ENCODE measurements around the gene TEP1. TPM values are rescaled to one million over a fixed set of nuclear protein-coding genes. Genes with fewer than 3 reads are reported as not detected.

TEP1 gene
- total RNA-seq, 1 donor from 2014 or later = 9.7 TPM

DNA sequence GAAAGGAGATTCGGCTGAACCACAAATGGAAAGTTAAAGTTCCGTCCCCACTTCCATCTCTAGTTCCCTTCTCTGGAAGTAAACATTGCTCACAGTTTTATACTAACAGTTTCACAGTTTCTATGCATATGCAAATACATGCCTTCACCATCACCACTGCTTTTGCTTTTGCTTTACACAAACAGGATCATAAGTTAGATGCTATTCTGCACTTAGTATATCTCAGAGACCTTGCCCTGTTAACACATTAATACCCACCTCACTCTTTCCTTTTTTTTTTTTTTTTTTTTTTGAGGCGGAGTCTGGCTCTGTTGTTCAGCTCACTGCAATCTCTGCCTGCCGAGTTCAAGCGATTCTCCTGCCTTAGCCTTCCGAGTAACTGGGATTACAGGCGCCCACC, 890 bp downstream of the TEP1 start:
- DNase-seq = no peak

DNA sequence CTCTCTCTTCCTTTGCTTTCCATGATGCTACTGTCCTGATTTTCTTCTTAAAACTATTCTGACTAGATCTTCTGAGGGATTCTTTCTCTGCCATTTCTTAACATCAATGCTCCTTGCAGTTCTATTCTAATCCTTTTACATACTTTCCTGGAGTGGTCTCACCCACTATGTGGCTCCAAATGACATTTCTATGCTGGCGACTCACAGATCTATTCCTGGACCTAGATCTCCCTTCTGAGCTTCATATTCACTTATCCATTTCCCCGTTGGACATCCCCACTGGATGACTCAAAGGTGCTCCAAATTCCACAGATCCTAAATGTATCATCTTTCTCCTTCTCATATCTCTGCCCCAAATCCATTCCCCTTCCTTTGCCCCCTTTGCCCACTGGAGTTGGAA, 4.1 kb downstream of the TEP1 start:
- intact Hi-C loops (cut with micrococcal nuclease) = no loop called here
- TF ChIP-seq, protein P1, sequence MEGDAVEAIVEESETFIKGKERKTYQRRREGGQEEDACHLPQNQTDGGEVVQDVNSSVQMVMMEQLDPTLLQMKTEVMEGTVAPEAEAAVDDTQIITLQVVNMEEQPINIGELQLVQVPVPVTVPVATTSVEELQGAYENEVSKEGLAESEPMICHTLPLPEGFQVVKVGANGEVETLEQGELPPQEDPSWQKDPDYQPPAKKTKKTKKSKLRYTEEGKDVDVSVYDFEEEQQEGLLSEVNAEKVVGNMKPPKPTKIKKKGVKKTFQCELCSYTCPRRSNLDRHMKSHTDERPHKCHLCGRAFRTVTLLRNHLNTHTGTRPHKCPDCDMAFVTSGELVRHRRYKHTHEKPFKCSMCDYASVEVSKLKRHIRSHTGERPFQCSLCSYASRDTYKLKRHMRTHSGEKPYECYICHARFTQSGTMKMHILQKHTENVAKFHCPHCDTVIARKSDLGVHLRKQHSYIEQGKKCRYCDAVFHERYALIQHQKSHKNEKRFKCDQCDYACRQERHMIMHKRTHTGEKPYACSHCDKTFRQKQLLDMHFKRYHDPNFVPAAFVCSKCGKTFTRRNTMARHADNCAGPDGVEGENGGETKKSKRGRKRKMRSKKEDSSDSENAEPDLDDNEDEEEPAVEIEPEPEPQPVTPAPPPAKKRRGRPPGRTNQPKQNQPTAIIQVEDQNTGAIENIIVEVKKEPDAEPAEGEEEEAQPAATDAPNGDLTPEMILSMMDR (IDR thresholded peaks at IDR 0.05; ENCODE audit: borderline replicate concordance) = no peak
- Histone ChIP-seq H3K27me3 (ENCODE audit: low read depth) (no peaks in the 10 kb centered on the region), H3K9me3 (replicated peaks) (no peaks in the 10 kb centered on the region), H3K4me1 (peaks cover 22% of the 10 kb centered on the region), H3K27ac (replicated peaks) (no peak overlapping the region), H3K36me3 (peaks cover 42% of the 10 kb centered on the region), H3K4me3 (no peak overlapping the region)
- DNase-seq = no peak

More for the DNA sequence above, 890 bp downstream of the TEP1 start:
- intact Hi-C loops (cut with micrococcal nuclease) = loop anchor here (10.0 kb wide), 1 partner anchor 192 kb away; no protein-coding TSS in a partner anchor
- Histone ChIP-seq H3K27me3 (ENCODE audit: low read depth) (no peaks in the 10 kb centered on the region), H3K36me3 (peaks cover 10% of the 10 kb centered on the region), H3K4me1 (peaks cover 23% of the 10 kb centered on the region), H3K4me3 (peak overlapping the region; percentile 85), H3K27ac (replicated peaks) (peak overlapping the region; percentile 97), H3K9me3 (replicated peaks) (no peaks in the 10 kb centered on the region)
- TF ChIP-seq, protein P1 (IDR thresholded peaks at IDR 0.05; ENCODE audit: borderline replicate concordance) = no peak

DNA sequence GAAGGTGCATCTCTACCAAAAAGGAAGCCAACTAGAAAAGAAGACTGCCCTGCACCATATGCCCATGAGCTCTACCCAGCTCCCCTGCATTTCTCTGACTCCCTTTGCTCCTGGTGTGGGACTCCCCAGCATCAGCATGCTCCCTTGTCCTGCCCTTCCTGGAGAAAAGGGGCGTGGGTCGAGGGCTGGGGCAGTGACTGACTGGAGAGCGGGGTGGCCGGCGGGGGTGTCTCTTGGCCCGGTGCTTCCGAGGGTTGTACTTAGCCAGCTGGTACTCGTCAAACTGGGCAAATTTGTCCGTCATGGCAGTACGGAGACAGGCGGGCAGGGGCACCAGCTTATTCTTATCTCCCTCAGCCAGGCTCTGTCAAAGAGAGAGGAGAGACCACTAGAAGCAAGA, 9.8 kb downstream of the TEP1 start:
- H3K4me1 ChIP-seq = no peaks in the 10 kb centered on the region
- intact Hi-C loops (cut with micrococcal nuclease) = no loop called here
- peaks cover 98% of the 10 kb centered on the region for H3K36me3 ChIP-seq
- no peak overlapping the region for H3K4me3 ChIP-seq
- H3K9me3 ChIP-seq (replicated peaks) = no peaks in the 10 kb centered on the region
- H3K27ac ChIP-seq (replicated peaks) = no peak overlapping the region
- H3K27me3 ChIP-seq (ENCODE audit: low read depth) = no peaks in the 10 kb centered on the region
- no peak for DNase-seq
- TF ChIP-seq, protein P1 (IDR thresholded peaks at IDR 0.05; ENCODE audit: borderline replicate concordance) = no peak

DNA sequence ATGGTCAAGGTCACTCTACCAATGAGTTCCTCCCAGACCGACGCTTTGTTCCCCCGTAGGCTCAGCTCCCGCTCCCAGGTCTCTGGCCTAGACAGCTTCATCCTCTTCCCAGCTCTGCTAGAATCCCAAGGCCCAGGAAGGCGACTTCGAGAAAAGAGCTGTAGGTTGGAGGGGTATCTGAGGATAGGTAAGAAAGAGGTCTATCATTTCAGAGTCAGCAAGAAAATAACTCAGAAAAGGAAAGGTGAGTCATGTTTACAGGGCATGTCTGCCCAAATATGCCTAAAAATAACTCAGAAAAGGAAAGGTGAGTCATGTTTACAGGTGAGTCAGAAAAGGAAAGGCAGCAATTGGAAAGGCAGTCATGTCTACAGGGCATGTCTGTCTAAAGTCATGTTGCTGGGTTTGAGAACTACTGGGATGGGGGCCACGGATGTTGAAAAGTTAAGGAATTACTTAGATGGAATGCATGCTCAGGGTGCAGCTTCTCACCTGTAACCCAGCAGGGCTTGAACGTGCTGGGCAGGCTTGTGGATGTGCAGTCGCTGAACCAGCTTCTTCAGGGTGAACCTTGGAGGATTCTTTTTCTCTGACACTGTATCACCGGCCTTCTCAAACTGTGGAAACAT, 12.2 kb downstream of the TEP1 start:
- H3K27ac ChIP-seq (replicated peaks) = no peak overlapping the region
- DNase-seq = no peak
- intact Hi-C loops (cut with micrococcal nuclease) = no loop called here
- H3K36me3 ChIP-seq = peaks cover 99% of the 10 kb centered on the region
- no peaks in the 10 kb centered on the region for H3K27me3 ChIP-seq (ENCODE audit: low read depth)
- TF ChIP-seq, protein P1 (IDR thresholded peaks at IDR 0.05; ENCODE audit: borderline replicate concordance) = no peak
- no peaks in the 10 kb centered on the region for H3K4me1 ChIP-seq
- H3K4me3 ChIP-seq = no peak overlapping the region
- H3K9me3 ChIP-seq (replicated peaks) = no peaks in the 10 kb centered on the region

DNA sequence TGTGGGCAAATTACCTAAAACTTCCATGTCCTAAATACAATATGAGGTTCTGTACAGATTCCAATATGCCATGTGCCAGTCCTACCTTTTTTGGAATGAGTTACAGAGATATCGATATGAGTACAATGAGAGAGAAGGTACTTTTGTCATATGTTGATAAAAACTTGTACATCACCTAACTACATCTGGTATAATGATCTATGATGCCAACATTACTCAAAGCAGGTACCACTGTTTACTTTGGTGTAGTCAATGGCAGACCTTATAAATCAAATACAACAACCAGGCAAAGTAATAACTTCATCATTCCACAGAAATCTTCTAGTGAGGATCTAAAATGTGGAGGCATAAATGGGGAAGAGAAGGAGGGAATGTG, 12.7 kb downstream of the TEP1 start:
- Histone ChIP-seq H3K4me1 (no peaks in the 10 kb centered on the region), H3K9me3 (replicated peaks) (no peaks in the 10 kb centered on the region), H3K36me3 (peaks cover 99% of the 10 kb centered on the region), H3K4me3 (no peak overlapping the region), H3K27ac (replicated peaks) (no peak overlapping the region), H3K27me3 (ENCODE audit: low read depth) (no peaks in the 10 kb centered on the region)
- TF ChIP-seq, protein P1 (IDR thresholded peaks at IDR 0.05; ENCODE audit: borderline replicate concordance) = no peak
- DNase-seq = no peak
- intact Hi-C loops (cut with micrococcal nuclease) = no loop called here
